Prostate gland (tissue), 2 donors: ENCODE measurements around the gene MTHFR. TPM values are rescaled to one million over a fixed set of nuclear protein-coding genes. Genes with fewer than 3 reads are reported as not detected.

ENCODE experiments used
- DNase-seq: peaks from one replicate; pipeline ENCODE4 v3.0.0-alpha.2; 2019; ENCODE audit warnings: low spot score
- H3K27ac ChIP-seq, 2 donors: fragments of 200-600 bp; sonication (generic); 2 replicates each; pipeline ENCODE4 v1.5.1; 2017 to 2019
- H3K27me3 ChIP-seq: fragments of 200-600 bp; sonication (generic); replicated peaks from 2 replicates; pipeline ENCODE4 v1.5.1; 2019; ENCODE audit not compliant: insufficient read depth
- H3K36me3 ChIP-seq, 2 donors: fragments of 200-600 bp; sonication (generic); 1 replicate in 1 of 2; 2 replicates in 1 of 2; pipeline versions ENCODE4 v1.5.1 to v1.8.1; 2017 to 2019
- H3K4me1 ChIP-seq: fragments of 200-600 bp; sonication (generic); replicated peaks from 2 replicates; pipeline ENCODE4 v1.5.1; 2019
- H3K4me3 ChIP-seq, 2 donors: fragments of 200-600 bp; sonication (generic); 2 replicates each; pipeline ENCODE4 v1.5.1; 2017 to 2019
- H3K9me3 ChIP-seq: fragments of 200-600 bp; sonication (generic); 2 replicates; pipeline ENCODE4 v1.5.1; 2017
- POLR2A ChIP-seq: fragments of 450-650 bp; IDR thresholded peaks from one replicate; pipeline ENCODE4 v1.6.1; 2016; ENCODE audit warnings: antibody characterized with exemption, mild to moderate bottlenecking
- POLR2AphosphoS5 ChIP-seq: sonication (generic); formaldehyde crosslinking; IDR thresholded peaks from one replicate; pipeline ENCODE4 v1.6.1; 2017; ENCODE audit warnings: antibody characterized with exemption
- WGBS: methylation state at CpG from one replicate; pipeline ENCODE4 v1.1.5; 2018; 5-methylcytosine and 5-hydroxymethylcytosine counted together
- intact Hi-C: fragments of 100-400 bp; cut with DNase I; formaldehyde crosslinking; loops from one replicate; pipeline ENCODE4 v1.14.2; 2022
- total RNA-seq, 2 donors: library from RNA; depleted of rRNA; stranded (reverse); fragments of >200 nt; gene quantifications; one replicate each; pipeline ENCODE4 v1.1.0, GENCODE V29; 2016
- TF ChIP-seq, protein P1 (sequence below), 4 experiments: fragments of 200-600 bp in 2 of 4; fragments of 450-650 bp in 2 of 4; sonication (generic) in 2 of 4; IDR thresholded peaks; 1 replicate in 3 of 4; 2 replicates in 1 of 4; pipeline ENCODE4 v1.5.1; 2016 to 2019; ENCODE audit warnings: antibody characterized with exemption in 4 of 4, mild to moderate bottlenecking in 2 of 4, moderate library complexity in 2 of 4

MTHFR gene
- total RNA-seq, 2 donors from 2014 or later = 27.6 to 75.0 TPM

DNA sequence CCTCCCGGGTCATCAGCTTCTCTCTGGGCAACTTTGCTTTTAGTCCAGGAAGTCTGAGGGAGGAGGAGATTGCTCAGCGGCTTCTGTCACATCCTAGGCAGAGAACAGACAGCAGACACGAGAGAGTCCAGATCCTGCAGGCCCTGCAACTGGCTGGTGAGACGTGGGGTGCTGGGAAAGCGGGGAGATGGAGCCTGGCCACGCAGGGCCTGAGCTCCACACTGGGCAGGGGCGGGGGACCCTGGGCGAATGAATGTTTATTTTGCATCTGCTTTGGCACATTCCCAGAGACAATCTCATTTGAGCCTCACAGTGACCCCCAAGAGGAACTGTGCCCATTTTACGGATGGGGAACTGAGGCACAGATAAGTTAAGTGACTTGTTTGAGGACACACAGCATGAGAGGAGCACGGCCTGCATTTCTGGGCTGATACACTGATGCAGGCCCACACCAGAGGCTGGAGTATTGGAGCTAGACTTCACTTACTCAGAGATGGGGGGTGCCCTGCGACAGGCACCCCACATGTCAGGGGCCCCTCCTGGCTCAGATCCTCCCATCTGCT lies 34.2 kb downstream of the MTHFR start:
- 78% methylated on average over 11 of the region's 11 CpGs for WGBS
- Histone ChIP-seq H3K27me3 (no peaks in the 10 kb centered on the region), H3K4me3 (no peak overlapping the region), H3K9me3 (no peaks in the 10 kb centered on the region), H3K27ac (no peak overlapping the region), H3K4me1 (no peaks in the 10 kb centered on the region), H3K36me3 (no peaks in the 10 kb centered on the region)
- intact Hi-C loops = no loop called here
- no peak for DNase-seq
- TF ChIP-seq POLR2AphosphoS5 (no peak), POLR2A (no peak)
- TF ChIP-seq, protein P1, sequence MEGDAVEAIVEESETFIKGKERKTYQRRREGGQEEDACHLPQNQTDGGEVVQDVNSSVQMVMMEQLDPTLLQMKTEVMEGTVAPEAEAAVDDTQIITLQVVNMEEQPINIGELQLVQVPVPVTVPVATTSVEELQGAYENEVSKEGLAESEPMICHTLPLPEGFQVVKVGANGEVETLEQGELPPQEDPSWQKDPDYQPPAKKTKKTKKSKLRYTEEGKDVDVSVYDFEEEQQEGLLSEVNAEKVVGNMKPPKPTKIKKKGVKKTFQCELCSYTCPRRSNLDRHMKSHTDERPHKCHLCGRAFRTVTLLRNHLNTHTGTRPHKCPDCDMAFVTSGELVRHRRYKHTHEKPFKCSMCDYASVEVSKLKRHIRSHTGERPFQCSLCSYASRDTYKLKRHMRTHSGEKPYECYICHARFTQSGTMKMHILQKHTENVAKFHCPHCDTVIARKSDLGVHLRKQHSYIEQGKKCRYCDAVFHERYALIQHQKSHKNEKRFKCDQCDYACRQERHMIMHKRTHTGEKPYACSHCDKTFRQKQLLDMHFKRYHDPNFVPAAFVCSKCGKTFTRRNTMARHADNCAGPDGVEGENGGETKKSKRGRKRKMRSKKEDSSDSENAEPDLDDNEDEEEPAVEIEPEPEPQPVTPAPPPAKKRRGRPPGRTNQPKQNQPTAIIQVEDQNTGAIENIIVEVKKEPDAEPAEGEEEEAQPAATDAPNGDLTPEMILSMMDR (IDR thresholded peaks at IDR 0.05) = no peak

DNA sequence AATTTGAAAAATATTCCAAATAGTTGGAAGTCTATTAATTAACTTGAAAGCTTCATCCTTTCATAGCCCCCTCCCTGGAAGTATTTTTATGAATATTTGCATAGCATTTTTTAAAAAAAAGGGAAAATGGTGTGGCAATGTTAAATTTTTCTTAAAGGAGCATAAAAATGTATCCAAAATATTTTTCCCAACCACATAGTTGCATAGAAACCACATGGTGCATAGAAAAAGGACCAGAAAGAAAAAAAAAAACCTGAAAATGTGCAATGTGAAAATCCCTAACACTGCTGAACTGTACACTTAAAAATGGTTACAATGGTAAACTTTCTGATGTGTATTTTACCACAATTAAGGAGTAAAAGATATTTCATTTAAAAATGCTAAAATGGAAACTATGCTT lies 35.8 kb downstream of the MTHFR start:
- intact Hi-C loops = no loop called here
- no peaks in the 10 kb centered on the region for H3K27me3 ChIP-seq
- DNase-seq = no peak
- no peak overlapping the region for H3K27ac ChIP-seq
- H3K4me1 ChIP-seq = no peaks in the 10 kb centered on the region
- H3K9me3 ChIP-seq = no peaks in the 10 kb centered on the region
- no peak overlapping the region for H3K4me3 ChIP-seq
- H3K36me3 ChIP-seq = no peaks in the 10 kb centered on the region
- TF ChIP-seq, protein P1 (IDR thresholded peaks at IDR 0.05) = no peak
- no peak for TF ChIP-seq POLR2AphosphoS5
- TF ChIP-seq POLR2A = no peak

DNA sequence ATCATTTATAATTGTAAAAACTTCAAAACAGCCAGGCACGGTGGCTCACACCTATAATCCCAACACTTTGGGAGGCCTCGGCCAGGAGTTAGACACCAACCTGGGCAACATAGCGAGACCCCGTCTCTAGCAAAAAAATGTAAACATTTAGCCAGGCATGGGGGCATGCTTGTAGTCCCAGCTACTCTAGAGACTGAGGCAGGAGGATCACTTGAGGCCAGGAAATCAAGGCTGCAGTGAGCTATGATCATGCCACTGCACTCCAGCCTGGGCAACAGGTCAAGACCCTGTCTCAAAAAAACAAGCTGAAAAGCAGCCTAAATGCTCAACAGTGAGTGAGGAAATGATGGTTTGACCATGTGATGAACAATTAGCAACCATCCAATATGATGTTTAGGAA lies 36.5 kb downstream of the MTHFR start:
- 80% methylated on average over 4 of the region's 4 CpGs for WGBS
- no peak for DNase-seq
- TF ChIP-seq POLR2AphosphoS5 (no peak), POLR2A (no peak)
- TF ChIP-seq, protein P1 (IDR thresholded peaks at IDR 0.05) = no peak

DNA sequence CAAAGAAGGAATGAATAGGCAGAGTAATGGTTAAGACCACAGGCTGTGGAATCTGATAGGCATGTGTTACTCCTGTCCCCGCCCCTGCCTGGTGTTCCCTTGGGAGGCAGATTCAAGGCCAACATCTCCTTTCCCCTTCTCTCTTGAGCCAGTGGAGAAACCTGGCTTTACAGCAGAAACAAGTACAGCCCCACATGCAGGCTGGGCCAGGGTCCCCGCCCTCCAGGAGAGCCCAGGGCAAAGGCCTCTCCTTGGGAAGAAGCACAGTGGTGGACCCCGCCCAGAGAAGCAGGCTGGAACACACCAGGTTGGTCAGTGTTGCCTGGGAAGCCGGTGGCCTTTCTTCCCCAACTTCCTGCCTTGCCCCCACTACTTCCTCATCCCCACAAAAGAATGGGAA lies 36.9 kb downstream of the MTHFR start:
- Histone ChIP-seq H3K9me3 (no peaks in the 10 kb centered on the region), H3K36me3 (no peaks in the 10 kb centered on the region), H3K27ac (no peak overlapping the region), H3K4me1 (no peaks in the 10 kb centered on the region), H3K27me3 (no peaks in the 10 kb centered on the region), H3K4me3 (no peak overlapping the region)
- intact Hi-C loops = no loop called here
- DNase-seq = no peak
- TF ChIP-seq POLR2AphosphoS5 (no peak), POLR2A (no peak)
- TF ChIP-seq, protein P1 (IDR thresholded peaks at IDR 0.05) = no peak
- WGBS = 70% methylated on average over 4 of the region's 4 CpGs

More for the DNA sequence above, 36.5 kb downstream of the MTHFR start:
- H3K4me3 ChIP-seq = no peak overlapping the region
- no peak overlapping the region for H3K27ac ChIP-seq
- intact Hi-C loops = no loop called here
- H3K36me3 ChIP-seq = no peaks in the 10 kb centered on the region
- H3K9me3 ChIP-seq = no peaks in the 10 kb centered on the region
- H3K4me1 ChIP-seq = no peaks in the 10 kb centered on the region
- no peaks in the 10 kb centered on the region for H3K27me3 ChIP-seq

DNA sequence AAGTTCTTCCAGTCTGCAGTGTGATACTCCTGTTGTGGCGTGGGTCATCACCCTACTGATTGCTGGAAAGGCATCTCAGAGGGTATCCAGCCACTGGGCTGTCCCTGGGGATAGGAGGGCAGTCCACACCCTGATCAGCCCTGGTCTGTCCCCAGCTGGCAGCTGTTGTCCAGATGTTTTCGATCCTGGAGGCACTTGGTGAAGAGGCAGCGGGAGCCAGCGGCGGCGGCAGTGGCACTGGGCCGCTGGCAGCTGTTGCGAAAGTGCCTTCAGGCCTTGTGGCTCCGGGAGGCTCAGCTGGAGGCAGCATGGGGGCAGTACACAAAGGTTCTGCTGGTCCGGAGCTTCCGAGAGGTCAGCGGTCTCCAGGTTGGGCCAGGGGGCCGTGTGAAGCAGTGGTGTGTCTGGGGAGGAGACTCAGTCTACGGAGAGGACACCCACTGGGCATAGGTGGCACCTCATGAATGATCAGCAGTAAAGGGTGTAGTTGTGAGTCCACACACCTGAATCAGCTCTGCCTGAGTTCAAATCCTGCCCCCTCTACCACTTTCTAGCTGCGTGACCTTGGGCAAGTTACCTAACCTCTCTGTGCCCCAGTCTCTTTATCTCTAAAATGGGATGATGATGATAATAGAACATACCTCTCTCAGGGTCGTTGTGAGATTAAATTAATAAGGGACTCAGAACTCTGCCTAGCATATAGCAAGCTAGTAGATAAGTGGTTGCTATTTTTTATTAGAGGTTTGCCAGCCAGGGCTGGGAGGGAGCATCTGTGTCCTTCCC lies 37.7 kb downstream of the MTHFR start:
- no peak overlapping the region for H3K27ac ChIP-seq
- no peaks in the 10 kb centered on the region for H3K9me3 ChIP-seq
- TF ChIP-seq POLR2A (no peak), POLR2AphosphoS5 (no peak)
- TF ChIP-seq, protein P1 (IDR thresholded peaks at IDR 0.05) = no peak
- no peaks in the 10 kb centered on the region for H3K4me1 ChIP-seq
- no peaks in the 10 kb centered on the region for H3K36me3 ChIP-seq
- intact Hi-C loops = no loop called here
- H3K4me3 ChIP-seq = no peak overlapping the region
- 79% methylated on average over 16 of the region's 16 CpGs for WGBS
- DNase-seq = no peak
- no peaks in the 10 kb centered on the region for H3K27me3 ChIP-seq
